ENCODE measurements around the gene SDR42E1. TPM values are rescaled to one million over a fixed set of nuclear protein-coding genes. Genes with fewer than 3 reads are reported as not detected.

Gene SDR42E1
- total and polyA plus RNA-seq, 2 of the 8 experiments (the other 6 are each of a cell fraction or from before 2014, with no cell fraction given): 0.03 TPM; not detected in 1

DNA sequence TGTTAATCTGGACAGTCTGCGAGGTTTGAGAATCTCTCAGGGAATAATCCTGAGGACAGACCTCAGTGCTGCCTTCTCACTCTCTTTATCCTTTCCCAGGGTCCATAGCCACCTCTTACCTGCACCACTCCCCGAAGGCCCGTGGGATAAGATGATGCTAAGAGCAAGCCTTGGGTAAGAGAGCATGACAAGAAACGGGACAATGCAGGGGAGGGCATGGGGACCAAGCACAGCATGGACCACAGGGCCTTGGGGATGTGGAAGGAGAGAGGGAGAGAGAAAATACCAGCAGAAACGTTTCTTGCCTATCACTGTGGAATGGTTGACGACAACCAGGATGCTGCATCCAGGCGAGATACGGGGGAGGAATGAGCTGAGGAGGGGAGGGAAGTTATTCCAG is 8.3 kb upstream of the SDR42E1 start:
- H3K9ac ChIP-seq (replicated peaks in 1 of 4; ENCODE audit: extremely low read depth in 1 of 4, low read depth in 3 of 4, low read length in 3 of 4): no peak overlapping the region
- H3K27me3 ChIP-seq (replicated peaks in 1 of 4; ENCODE audit: control insufficient read depth in 3 of 4, extremely low read depth in 1 of 4, insufficient read depth in 3 of 4, low read length in 3 of 4): no peaks in the 10 kb centered on the region; a peak in 2 of 7 replicates
- H2BK20ac ChIP-seq (ENCODE audit: low read length): no peak overlapping the region
- ChIA-PET CTCF (ENCODE audit: partially characterized antibody) (interaction anchor here (3.0 kb wide), 1 partner anchor 22 kb away, joined by 16 read pairs; no protein-coding TSS in a partner anchor), POLR2A (ENCODE audit: partially characterized antibody) (no interaction called here)
- no peak overlapping the region for H3K4me2 ChIP-seq (ENCODE audit: insufficient read depth in 1 of 2, low read depth in 2 of 2, low read length in 2 of 2)
- no peak overlapping the region for H3K18ac ChIP-seq (ENCODE audit: extremely low read depth, low read length)
- no peak overlapping the region for H2BK15ac ChIP-seq (ENCODE audit: low read length)
- H3K79me1 ChIP-seq (ENCODE audit: low read depth, low read length): no peaks in the 10 kb centered on the region
- no peak overlapping the region for H3K14ac ChIP-seq (ENCODE audit: insufficient read length)
- H2BK12ac ChIP-seq (ENCODE audit: low read depth, low read length): no peak overlapping the region
- H3K4ac ChIP-seq (replicated peaks; ENCODE audit: insufficient read length, low read depth, low read length): no peak overlapping the region
- WGBS, 2 experiments (ENCODE audit: extremely low coverage in 1 of 2, insufficient coverage in 1 of 2, insufficient read length in 1 of 2, insufficient replicate concordance in 2 of 2, low coverage in 1 of 2, low lambda C conversion rate in 2 of 2, missing lambda C conversion rate in 1 of 2): 78% methylated on average over 7 of the region's 8 CpGs; no CpG with 5 or more reads in 1 of the 2 experiments
- DNase-seq (ENCODE audit: low read depth in 1 of 2, low spot score in 2 of 2) (no peak), FAIRE-seq (no peak)
- no peak overlapping the region for H3K56ac ChIP-seq (replicated peaks; ENCODE audit: insufficient read length, low read depth, low read length)
- H2AFZ ChIP-seq (ENCODE audit: low read length): no peak overlapping the region
- no peak overlapping the region for H2BK120ac ChIP-seq (replicated peaks; ENCODE audit: low read depth, low read length)
- no peaks in the 10 kb centered on the region for H3K4me1 ChIP-seq (replicated peaks in 1 of 4; ENCODE audit: control insufficient read depth in 3 of 4, insufficient read depth in 4 of 4, low read length in 3 of 4)
- no peaks in the 10 kb centered on the region for H3K79me2 ChIP-seq (ENCODE audit: control insufficient read depth in 1 of 2, insufficient read depth in 2 of 2, low read length in 2 of 2)
- H4K8ac ChIP-seq (ENCODE audit: extremely low read depth, insufficient read depth, low read length): no peak overlapping the region; the same call in 1 of the 2 replicates
- no peak overlapping the region for H4K91ac ChIP-seq (replicated peaks; ENCODE audit: insufficient read length, low read length)
- H3K23ac ChIP-seq (ENCODE audit: insufficient read length): no peak overlapping the region
- H4K5ac ChIP-seq (ENCODE audit: insufficient read length, low read depth, low read length): no peak overlapping the region
- no peaks in the 10 kb centered on the region for H4K20me1 ChIP-seq (replicated peaks in 1 of 2; ENCODE audit: control insufficient read depth in 1 of 2, insufficient read depth in 2 of 2, low read length in 2 of 2)
- no peak overlapping the region for H2BK5ac ChIP-seq (ENCODE audit: low read depth, low read length)
- H3K23me2 ChIP-seq (ENCODE audit: low read depth, low read length): no peaks in the 10 kb centered on the region
- H3K4me3 ChIP-seq (ENCODE audit: extremely low read depth in 1 of 4, insufficient read depth in 2 of 4, low read depth in 3 of 4, low read length in 4 of 4): no peak overlapping the region
- H3K9me3 ChIP-seq (ENCODE audit: insufficient read depth in 2 of 2, low read depth in 1 of 2, low read length in 1 of 2): peaks cover 4 to 6% of the 10 kb centered on the region in 2 experiments; a peak in 2 of 4 replicates
- H3K36me3 ChIP-seq (ENCODE audit: control insufficient read depth in 2 of 4, insufficient read depth in 4 of 4, low read length in 3 of 4): no peaks in the 10 kb centered on the region
- no peak overlapping the region for H2AK5ac ChIP-seq (ENCODE audit: low read depth, low read length)
- no peak overlapping the region for H3K27ac ChIP-seq (ENCODE audit: low read depth, low read length)
- TF ChIP-seq POU5F1 (IDR thresholded peaks at IDR 0.05; ENCODE audit: low read depth, low read length): no peak
- no peak for TF ChIP-seq KDM1A (IDR thresholded peaks at IDR 0.05; ENCODE audit: borderline replicate concordance, low read length)
- no peak for TF ChIP-seq TCF12 (IDR thresholded peaks at IDR 0.05; ENCODE audit: low read depth, low read length)
- no peak for TF ChIP-seq ATF2 (IDR thresholded peaks at IDR 0.05; ENCODE audit: low read length)
- TF ChIP-seq EGR1 (IDR thresholded peaks at IDR 0.05; ENCODE audit: borderline replicate concordance, low read depth, low read length): no peak
- no peak for TF ChIP-seq CBX5 (IDR thresholded peaks at IDR 0.05; ENCODE audit: low read depth, low read length)
- TF ChIP-seq, protein P1, sequence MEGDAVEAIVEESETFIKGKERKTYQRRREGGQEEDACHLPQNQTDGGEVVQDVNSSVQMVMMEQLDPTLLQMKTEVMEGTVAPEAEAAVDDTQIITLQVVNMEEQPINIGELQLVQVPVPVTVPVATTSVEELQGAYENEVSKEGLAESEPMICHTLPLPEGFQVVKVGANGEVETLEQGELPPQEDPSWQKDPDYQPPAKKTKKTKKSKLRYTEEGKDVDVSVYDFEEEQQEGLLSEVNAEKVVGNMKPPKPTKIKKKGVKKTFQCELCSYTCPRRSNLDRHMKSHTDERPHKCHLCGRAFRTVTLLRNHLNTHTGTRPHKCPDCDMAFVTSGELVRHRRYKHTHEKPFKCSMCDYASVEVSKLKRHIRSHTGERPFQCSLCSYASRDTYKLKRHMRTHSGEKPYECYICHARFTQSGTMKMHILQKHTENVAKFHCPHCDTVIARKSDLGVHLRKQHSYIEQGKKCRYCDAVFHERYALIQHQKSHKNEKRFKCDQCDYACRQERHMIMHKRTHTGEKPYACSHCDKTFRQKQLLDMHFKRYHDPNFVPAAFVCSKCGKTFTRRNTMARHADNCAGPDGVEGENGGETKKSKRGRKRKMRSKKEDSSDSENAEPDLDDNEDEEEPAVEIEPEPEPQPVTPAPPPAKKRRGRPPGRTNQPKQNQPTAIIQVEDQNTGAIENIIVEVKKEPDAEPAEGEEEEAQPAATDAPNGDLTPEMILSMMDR (IDR thresholded peaks at IDR 0.05; ENCODE audit: control extremely low read depth in 1 of 3, insufficient read depth in 1 of 3, low read depth in 1 of 3, low read length in 3 of 3): no peak
- no peak for TF ChIP-seq JUND (IDR thresholded peaks at IDR 0.05; ENCODE audit: low read length)
- no peak for TF ChIP-seq CREB1 (IDR thresholded peaks at IDR 0.05)
- TF ChIP-seq ZNF274 (IDR thresholded peaks at IDR 0.05; ENCODE audit: borderline replicate concordance, extremely low read depth, low read length): no peak
- no peak for TF ChIP-seq ASH2L (IDR thresholded peaks at IDR 0.05; ENCODE audit: low read length)

Measured in H1 (cell line).